LHCN-M2 (cell line): ENCODE results near the gene BIRC3. TPM values are rescaled to one million over a fixed set of nuclear protein-coding genes. Genes with fewer than 3 reads are reported as not detected.
"Not testable (repeated sequence)": the region's sequence is repeated elsewhere in the genome, so short reads cannot be mapped to it uniquely, and the experiment has no call there.

Experiments used
- DNase-seq: peaks from one replicate; pipeline ENCODE4 v3.0.0-alpha.2; 2012; ENCODE audit warnings: low read depth
- total RNA-seq: library from RNA; depleted of rRNA; stranded (reverse); fragments of >200 nt; gene quantifications from 2 replicates; pipeline ENCODE4 v1.2.3, GENCODE V29; 2014; rRNA removed

Gene BIRC3
- total RNA-seq, 1 experiment from 2014 or later: 0.40 TPM

DNA sequence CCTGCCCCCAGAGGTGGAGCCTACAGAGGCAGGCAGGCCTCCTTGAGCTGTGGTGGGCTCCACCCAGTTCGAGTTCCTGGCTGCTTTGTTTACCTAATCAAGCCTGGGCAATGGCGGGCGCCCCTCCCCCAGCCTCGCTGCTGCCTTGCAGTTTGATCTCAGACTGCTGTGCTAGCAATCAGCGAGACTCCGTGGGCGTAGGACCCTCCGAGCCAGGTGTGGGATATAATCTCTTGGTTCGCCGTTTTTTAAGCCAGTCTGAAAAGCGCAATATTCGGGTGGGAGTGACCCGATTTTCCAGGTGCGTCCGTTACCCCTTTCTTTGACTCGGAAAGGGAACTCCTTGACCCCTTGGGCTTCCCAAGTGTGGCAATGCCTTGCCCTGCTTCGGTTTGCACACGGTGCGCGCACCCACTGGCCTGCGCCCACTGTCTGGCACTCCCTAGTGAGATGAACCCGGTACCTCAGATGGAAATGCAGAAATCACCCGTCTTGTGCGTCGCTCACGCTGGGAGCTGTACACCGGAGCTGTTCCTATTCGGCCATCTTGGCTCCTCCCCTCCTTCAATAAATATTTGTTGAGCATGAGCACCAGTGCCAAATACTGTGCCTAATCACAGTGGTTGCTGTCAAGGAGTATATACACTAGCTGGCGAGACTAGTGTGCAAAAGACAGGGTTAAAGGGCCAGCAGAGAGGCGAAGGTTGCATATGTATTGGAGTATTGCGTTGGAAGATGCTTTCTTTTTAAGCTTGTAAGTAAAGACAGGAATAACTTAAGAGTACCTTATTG is 57.5 kb downstream of the BIRC3 start:
- not testable (repeated sequence) for DNase-seq

DNA sequence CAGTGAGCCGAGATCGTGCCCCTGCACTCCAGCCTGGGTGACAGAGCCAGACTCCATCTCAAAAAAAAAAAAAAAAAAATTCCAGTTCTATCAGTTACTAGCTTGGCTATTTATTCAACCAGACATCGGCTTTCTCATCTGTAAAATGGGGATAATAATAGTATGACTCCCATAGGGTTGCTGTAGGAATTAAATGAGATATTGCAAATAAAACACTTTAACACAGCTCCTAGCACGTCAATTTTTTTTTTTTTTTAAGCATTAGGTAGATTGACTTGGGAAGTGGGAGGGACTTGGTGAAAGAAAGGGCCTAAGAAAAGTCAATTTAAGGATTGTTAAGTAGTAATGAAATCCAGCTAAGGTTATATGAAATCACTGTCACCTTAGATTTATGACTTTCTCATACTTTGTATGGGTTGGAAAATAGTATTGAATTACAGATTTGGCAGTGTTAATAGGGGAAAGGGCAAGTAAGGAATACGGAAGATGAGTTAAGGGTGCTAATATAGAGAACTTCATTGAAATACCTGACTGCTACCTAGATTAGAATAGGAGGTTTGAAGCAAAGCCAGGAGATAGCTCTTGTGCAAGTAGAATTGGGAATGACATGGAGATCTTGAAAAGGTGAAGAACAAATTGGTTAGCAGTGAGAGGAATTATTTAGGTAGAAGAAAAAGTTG is 58.6 kb downstream of the BIRC3 start:
- no peak for DNase-seq

DNA sequence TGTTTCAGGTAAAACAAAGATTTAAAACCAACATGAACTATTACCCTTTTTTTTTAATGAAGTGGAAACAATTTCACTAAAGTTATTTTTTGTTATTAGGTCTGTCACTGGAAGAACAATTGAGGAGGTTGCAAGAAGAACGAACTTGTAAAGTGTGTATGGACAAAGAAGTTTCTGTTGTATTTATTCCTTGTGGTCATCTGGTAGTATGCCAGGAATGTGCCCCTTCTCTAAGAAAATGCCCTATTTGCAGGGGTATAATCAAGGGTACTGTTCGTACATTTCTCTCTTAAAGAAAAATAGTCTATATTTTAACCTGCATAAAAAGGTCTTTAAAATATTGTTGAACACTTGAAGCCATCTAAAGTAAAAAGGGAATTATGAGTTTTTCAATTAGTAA is 60.6 kb downstream of the BIRC3 start:
- DNase-seq: no peak

DNA sequence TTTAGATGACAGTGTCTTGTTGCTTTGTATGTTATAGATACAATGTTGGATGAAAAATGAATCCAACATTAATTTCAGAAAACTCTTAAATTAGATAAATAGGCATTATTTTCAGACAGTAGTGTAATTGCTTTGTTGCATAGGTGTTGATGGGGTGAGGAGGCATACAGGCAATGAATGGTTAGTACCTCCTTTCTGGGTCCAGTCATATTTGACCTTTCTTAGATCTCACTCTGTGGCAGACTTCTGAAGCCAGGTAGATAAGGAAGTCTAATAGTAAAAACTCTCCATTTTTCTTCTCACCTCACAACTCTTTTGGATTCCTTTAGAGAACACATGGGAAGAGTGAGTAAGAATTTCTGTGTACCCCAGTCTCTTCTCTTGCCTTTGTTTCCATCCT is 61.5 kb downstream of the BIRC3 start:
- DNase-seq: no peak

DNA sequence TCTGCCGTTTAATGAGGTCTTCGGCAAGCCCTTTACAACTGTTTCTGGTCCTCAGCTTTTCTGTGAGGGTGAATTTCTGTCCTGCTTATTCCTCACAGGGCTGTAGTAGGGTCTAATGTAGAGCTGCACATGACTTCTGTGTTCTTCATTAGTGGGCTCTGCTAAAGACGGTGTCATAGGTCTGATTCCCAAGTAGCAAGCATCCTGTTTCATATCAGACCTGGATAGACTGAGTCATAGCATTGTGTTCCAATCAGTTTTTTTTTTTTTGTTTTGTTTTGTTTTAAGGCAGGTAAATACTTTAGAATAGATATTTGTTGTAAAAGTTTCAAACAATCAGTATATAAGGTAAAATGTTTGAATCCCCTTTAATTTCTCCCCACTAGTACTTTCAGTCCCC is 65.1 kb downstream of the BIRC3 start:
- no peak for DNase-seq

DNA sequence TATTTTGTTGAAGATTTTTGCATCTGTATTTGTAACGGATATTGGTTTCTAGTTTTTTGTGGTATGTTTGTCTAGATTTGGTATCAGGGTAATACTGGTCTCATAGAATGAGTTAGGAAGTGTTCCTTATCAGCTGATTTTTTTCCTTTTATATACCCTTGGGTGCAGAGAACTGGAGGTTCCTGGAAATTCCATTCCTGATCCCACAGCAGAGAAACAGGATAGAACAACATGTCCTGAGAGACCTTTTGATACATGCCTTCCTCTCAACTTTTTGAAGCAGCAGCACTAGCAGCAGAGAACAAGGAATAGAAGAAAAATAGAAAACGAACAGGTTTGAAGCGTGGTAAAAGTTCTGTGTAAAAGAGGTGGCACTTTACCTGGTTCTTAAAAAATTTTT is 66.6 kb downstream of the BIRC3 start:
- DNase-seq: no peak

DNA sequence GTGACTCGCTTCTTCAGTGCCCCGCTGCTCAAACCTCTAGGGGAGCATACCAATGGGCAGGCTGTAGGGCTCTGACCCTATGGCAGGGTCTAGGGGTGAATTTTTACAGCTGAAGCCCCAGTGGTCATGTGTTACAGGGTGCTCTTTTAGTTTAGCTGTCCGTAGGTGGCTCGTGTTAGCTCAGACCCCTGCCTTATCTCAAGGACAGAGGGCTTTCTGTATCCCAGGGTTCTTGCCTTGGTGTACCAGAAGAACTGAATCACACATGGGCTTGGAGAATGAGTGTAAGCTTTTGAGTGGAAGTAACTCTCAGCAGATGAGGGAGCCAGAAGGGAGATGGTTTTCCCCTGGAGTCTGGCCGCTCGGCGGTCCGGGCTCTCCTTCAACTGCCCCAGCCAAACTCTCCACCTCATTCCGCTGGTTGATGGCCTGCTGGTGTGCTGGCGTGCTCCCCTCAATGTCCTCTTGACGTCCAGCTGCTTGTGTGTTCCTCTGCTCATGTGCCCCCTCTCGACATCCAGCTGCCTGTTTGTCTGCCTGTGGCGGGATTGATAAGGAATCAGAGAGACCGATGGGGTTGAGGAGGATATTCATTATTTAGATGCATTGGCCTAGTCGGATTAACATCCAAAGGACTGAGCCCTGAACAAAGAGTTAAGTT is 67.3 kb downstream of the BIRC3 start:
- DNase-seq: no peak

DNA sequence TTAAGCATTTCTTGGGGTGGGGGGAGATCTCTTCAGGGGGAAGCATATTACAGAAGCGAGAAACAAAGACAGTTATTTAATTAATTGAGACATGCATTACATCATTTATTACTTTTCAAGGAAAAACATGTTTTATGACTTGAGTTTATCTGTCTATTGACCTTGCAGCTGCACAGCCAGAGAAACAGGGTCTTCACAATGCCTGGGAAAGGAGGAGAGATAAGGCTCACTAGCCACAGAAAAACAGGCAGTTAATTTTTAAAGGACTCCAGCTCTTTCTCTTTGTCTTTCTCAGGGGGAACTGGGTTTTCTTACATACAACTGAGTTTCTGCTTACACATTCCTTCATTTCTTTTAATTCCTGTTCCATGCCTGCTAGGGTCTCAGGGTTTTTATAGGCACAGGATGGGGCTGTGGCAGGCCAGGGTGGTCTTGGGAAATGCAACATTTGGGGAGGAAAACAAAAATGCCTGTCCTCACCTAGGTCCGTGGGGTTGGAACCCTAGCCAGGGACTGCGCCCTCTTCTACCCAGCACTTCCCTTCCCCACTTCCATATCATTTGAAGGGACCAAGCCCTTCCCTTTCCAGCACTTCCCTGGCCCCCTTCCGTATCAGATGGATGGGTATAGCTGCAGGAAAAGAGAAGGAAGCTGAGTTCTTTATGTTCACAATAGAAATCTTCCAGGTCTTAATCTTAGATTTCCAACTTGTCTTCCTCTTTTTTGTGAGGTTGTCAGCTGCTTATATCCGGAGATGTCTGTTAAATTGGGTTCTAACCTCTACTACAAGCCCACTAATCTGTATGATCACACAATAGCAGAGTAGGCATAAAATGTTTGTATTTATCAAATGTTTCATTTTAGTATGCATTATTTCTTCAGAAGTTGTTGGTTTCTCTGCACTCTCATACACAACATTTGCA is 68.1 kb downstream of the BIRC3 start:
- no peak for DNase-seq

DNA sequence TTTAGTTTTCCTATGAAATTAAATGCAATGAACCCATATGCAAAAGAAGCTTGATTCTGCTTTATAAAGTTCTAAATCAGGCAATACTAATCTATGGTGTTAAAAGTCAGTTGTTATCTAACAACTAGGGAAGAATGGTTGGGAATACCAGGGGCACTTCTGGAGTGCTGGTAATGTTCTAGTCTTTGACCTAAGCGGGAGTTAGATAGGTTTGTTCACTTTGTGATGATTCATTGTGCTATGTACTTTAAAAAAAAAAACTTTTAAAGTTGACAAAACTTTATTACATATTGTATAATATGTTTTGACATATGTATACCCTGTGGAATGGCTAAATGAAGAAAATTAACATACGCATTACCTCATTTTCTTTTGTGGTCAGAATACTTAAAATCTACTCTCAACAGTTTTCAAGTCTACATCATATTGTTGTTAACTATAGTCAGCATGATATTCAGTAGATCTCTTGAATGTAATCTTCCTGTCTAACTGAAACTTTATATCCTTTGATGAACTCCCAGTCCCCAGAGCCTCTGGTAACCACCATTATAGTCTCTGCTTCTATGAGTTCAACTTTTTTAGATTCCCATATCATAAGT is 69.0 kb downstream of the BIRC3 start:
- DNase-seq: no peak

DNA sequence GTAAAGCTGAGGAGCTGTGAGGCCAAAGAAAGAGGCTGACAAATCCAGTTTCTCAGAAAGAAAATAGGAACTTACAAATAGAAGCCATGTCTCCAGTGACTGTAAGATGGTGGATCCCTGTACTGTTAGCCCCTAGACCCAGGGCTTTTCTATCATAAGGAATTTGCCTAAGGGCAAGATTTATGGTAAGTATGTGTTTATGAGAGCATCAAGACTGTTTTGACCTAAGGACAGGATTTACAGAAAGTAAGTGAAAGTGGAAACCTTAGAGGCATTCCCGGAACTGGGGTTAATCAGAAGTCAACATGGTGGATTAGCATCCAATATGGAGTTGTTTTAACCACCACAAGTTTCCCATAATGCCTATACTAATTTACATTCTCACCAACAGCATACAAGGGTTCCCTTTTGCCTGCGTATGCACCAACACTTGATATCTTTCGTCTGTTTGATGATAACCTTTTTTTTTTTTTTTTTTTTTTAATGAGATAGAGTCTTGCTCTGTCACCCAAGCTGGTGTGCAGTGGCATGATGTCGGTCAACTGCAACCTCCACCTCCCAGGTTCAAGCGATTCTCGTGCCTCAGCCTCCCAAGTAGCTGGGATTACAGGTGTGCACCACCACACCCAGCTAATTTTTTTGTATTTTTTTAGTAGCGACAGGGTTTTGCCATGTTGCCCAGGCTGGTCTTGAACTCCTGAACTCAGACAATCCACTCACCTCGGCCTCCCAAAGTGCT is 69.9 kb downstream of the BIRC3 start:
- DNase-seq: no peak

Other genes with a start within 250 kb of the BIRC3 start
- 99.4 and 118 TPM in 2 replicates for gene YAP1, start 207.0 kb upstream of the BIRC3 start, total RNA-seq
- gene BIRC2, start 29.7 kb downstream of the BIRC3 start, total RNA-seq: 65.9 and 77.4 TPM in 2 replicates
- gene TMEM123, start 135.3 kb downstream of the BIRC3 start, total RNA-seq: 132 and 149 TPM in 2 replicates
- gene MMP7, start 213.3 kb downstream of the BIRC3 start, total RNA-seq: 1.3 and 1.4 TPM in 2 replicates